K562 (cell line): ENCODE data around the gene PFKFB2. TPM values are rescaled to one million over a fixed set of nuclear protein-coding genes. Genes with fewer than 3 reads are reported as not detected.

Experiments used
- CTBP1 ChIP-seq: fragments of 450-650 bp; IDR thresholded peaks from 2 replicates; pipeline ENCODE4 v1.6.1; 2016; ENCODE audit warnings: borderline replicate concordance
- IRF1 ChIP-seq: sonication (generic); formaldehyde crosslinking; IDR thresholded peaks from 2 replicates; pipeline ENCODE4 v1.8.0; 2022; ENCODE audit warnings: missing genetic modification reagents, mild to moderate bottlenecking, borderline replicate concordance
- KAT2B ChIP-seq: IDR thresholded peaks from one replicate; pipeline ENCODE4 v1.6.1; 2012; ENCODE audit warnings: low read depth, mild to moderate bottlenecking, control low read depth, inconsistent platforms, low read length, moderate library complexity
- SP1 ChIP-seq: sonication (generic); formaldehyde crosslinking; IDR thresholded peaks from 2 replicates; pipeline ENCODE4 v1.8.1; 2022; ENCODE audit warnings: mild to moderate bottlenecking, missing genetic modification reagents
- SRSF9 ChIP-seq: fragments of 200-400 bp; formaldehyde crosslinking; IDR thresholded peaks from 2 replicates; pipeline ENCODE4 v1.6.1; 2017; ENCODE audit warnings: low read depth, low read length, borderline replicate concordance
- ZFPM2 ChIP-seq: fragments of 250-450 bp; sonication (Bioruptor Pico); IDR thresholded peaks from 2 replicates; pipeline ENCODE4 v1.5.1; 2022; ENCODE audit warnings: mild to moderate bottlenecking
- ZNF696 ChIP-seq: fragments of 250-450 bp; sonication (Bioruptor Pico); conservative IDR thresholded peaks from 2 replicates; pipeline ENCODE4 v1.4.0; 2020; ENCODE audit warnings: mild to moderate bottlenecking, moderate library complexity
- polyA plus RNA-seq, 8 experiments: library from polyadenylated mRNA; depleted of rRNA in 4 of 8; stranded (reverse) in 5 of 8; unstranded in 3 of 8; fragments of >200 nt; fragmentation: Nextera tagmentation in 2 of 8; fragmentation: Illumina TruSeq in 1 of 8; extraction: Ambion mirVana in 2 of 8; extraction: Trizol in 1 of 8; gene quantifications; 2 replicates each; pipeline versions ENCODE4 v1.2.1 to v1.2.3, GENCODE V29; 2011 to 2014; ENCODE audit warnings: inconsistent platforms in 1 of 8, missing spikeins in 1 of 8
- total RNA-seq, 7 experiments: library from RNA; depleted of rRNA in 6 of 7; stranded (reverse); fragments of >200 nt in 6 of 7; fragmentation: Illumina TruSeq in 2 of 7; extraction: Trizol in 2 of 7; gene quantifications; 2 replicates each; pipeline versions ENCODE4 v1.2.1 to v1.2.3, GENCODE V29; 2011 to 2021; ENCODE audit warnings: low replicate concordance in 1 of 7
- TF ChIP-seq, protein P1 (sequence below), 3 experiments: fragments of 200-800 bp in 1 of 3; fragments of 250-450 bp in 1 of 3; fragments of 450-650 bp in 1 of 3; sonication (Bioruptor Pico) in 1 of 3; sonication (Bioruptor generic) in 1 of 3; formaldehyde crosslinking in 1 of 3; IDR thresholded peaks; 2 replicates each; pipeline versions ENCODE4 v1.6.1 to v1.8.0; 2016 to 2022; ENCODE audit warnings: mild to moderate bottlenecking in 2 of 3, missing genetic modification characterization in 2 of 3, missing compliant biosample characterization in 1 of 3, moderate library complexity in 1 of 3
- TF ChIP-seq, protein P2 (sequence below): fragments of 450-650 bp; IDR thresholded peaks from 2 replicates; pipeline ENCODE4 v1.7.1; 2018; ENCODE audit warnings: mild to moderate bottlenecking, low read depth; ENCODE audit not compliant: partially characterized antibody
- TF ChIP-seq, protein P3 (sequence below): sonication (generic); formaldehyde crosslinking; IDR thresholded peaks from 2 replicates; pipeline ENCODE4 v1.4.0; 2020; ENCODE audit warnings: mild to moderate bottlenecking, missing genetic modification reagents

PFKFB2 gene
- total and polyA plus RNA-seq, 9 of the 15 experiments (the other 6 are each of a cell fraction or from before 2014, with no cell fraction given) = 6.9 to 26.0 (median 16.4) TPM

DNA sequence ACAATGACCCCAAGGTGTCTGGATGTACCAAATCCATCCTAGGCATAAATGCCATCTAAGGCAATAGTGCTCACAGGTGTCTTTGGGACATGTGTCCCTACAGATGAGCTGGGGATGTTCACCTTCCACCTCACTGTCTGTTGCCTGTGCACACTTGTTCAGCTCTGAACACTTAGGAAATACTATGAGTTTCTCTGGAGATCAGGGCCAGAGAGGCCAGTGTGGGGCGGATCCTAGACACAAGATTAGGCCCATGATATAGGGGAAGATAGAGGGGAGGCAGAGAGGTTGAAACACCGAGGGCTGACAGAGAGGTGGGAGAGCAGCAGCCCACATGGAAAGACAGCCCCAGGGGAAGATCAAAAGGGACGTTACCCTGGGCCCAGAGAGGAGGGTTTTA is 46.2 kb upstream of the PFKFB2 start (continued):
- TF ChIP-seq SRSF9 (no peak), SP1 (no peak), ZFPM2 (CRISPR knock-in tag) (no peak), ZNF696 (CRISPR knock-in tag) (no peak), KAT2B (no peak), CTBP1 (no peak), IRF1 (no peak)
- TF ChIP-seq, protein P1, sequence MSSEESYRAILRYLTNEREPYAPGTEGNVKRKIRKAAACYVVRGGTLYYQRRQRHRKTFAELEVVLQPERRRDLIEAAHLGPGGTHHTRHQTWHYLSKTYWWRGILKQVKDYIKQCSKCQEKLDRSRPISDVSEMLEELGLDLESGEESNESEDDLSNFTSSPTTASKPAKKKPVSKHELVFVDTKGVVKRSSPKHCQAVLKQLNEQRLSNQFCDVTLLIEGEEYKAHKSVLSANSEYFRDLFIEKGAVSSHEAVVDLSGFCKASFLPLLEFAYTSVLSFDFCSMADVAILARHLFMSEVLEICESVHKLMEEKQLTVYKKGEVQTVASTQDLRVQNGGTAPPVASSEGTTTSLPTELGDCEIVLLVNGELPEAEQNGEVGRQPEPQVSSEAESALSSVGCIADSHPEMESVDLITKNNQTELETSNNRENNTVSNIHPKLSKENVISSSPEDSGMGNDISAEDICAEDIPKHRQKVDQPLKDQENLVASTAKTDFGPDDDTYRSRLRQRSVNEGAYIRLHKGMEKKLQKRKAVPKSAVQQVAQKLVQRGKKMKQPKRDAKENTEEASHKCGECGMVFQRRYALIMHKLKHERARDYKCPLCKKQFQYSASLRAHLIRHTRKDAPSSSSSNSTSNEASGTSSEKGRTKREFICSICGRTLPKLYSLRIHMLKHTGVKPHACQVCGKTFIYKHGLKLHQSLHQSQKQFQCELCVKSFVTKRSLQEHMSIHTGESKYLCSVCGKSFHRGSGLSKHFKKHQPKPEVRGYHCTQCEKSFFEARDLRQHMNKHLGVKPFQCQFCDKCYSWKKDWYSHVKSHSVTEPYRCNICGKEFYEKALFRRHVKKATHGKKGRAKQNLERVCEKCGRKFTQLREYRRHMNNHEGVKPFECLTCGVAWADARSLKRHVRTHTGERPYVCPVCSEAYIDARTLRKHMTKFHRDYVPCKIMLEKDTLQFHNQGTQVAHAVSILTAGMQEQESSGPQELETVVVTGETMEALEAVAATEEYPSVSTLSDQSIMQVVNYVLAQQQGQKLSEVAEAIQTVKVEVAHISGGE (CRISPR knock-in tag; IDR thresholded peaks at IDR 0.05) = no peak
- TF ChIP-seq, protein P2, sequence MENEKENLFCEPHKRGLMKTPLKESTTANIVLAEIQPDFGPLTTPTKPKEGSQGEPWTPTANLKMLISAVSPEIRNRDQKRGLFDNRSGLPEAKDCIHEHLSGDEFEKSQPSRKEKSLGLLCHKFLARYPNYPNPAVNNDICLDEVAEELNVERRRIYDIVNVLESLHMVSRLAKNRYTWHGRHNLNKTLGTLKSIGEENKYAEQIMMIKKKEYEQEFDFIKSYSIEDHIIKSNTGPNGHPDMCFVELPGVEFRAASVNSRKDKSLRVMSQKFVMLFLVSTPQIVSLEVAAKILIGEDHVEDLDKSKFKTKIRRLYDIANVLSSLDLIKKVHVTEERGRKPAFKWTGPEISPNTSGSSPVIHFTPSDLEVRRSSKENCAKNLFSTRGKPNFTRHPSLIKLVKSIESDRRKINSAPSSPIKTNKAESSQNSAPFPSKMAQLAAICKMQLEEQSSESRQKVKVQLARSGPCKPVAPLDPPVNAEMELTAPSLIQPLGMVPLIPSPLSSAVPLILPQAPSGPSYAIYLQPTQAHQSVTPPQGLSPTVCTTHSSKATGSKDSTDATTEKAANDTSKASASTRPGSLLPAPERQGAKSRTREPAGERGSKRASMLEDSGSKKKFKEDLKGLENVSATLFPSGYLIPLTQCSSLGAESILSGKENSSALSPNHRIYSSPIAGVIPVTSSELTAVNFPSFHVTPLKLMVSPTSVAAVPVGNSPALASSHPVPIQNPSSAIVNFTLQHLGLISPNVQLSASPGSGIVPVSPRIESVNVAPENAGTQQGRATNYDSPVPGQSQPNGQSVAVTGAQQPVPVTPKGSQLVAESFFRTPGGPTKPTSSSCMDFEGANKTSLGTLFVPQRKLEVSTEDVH = no peak
- TF ChIP-seq, protein P3, sequence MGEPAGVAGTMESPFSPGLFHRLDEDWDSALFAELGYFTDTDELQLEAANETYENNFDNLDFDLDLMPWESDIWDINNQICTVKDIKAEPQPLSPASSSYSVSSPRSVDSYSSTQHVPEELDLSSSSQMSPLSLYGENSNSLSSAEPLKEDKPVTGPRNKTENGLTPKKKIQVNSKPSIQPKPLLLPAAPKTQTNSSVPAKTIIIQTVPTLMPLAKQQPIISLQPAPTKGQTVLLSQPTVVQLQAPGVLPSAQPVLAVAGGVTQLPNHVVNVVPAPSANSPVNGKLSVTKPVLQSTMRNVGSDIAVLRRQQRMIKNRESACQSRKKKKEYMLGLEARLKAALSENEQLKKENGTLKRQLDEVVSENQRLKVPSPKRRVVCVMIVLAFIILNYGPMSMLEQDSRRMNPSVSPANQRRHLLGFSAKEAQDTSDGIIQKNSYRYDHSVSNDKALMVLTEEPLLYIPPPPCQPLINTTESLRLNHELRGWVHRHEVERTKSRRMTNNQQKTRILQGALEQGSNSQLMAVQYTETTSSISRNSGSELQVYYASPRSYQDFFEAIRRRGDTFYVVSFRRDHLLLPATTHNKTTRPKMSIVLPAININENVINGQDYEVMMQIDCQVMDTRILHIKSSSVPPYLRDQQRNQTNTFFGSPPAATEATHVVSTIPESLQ (CRISPR knock-in tag) = no peak
